ENCODE measurements around the gene HYAL1. TPM values are rescaled to one million over a fixed set of nuclear protein-coding genes. Genes with fewer than 3 reads are reported as not detected.
A peak's percentile ranks its signal among the peaks of the same experiment; 100 is the strongest.

Gene HYAL1
- total RNA-seq, 2 donors from 2014 or later: 9.0 to 15.2 TPM

DNA sequence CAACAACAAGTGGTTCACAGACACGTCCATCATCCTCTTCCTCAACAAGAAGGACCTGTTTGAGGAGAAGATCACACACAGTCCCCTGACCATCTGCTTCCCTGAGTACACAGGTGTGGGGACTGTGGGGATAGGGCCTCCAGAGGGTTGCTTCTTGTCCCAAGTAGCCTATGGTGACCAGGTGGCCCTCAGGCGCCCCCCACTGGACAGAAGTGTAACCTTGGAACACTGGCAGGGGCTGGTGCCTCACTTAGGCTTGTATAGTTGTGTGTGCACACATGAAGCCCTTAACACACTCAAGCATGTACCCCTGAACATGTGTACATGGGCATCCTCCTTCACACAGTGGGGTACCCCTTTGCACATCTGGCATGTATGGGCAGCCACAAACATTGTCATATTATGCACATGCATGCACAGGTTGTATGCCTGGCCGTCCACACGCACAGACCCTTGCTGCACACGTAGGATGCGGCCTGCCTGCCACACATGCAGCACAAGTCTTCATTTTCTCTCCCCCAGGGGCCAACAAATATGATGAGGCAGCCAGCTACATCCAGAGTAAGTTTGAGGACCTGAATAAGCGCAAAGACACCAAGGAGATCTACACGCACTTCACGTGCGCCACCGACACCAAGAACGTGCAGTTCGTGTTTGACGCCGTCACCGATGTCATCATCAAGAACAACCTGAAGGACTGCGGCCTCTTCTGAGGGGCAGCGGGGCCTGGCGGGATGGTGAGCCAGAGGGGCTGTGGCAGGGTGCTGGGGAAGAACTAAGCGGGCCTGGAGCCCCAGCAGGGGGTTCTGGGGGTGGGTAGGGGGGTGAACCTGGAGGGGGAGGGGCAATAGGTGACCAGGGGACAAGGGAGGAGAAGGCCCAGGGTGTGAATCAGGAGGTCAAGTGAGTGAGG is 46.1 kb downstream of the HYAL1 start:
- intact Hi-C loops (cut with DNase I): no loop called here
- peaks cover 4% of the 10 kb centered on the region for H3K4me1 ChIP-seq
- no peak overlapping the region for H3K4me3 ChIP-seq
- DNase-seq: peak; percentile 71
- H3K9me3 ChIP-seq: no peaks in the 10 kb centered on the region
- no peak overlapping the region for H3K27ac ChIP-seq
- H3K27me3 ChIP-seq: no peaks in the 10 kb centered on the region
- TF ChIP-seq, protein P1, sequence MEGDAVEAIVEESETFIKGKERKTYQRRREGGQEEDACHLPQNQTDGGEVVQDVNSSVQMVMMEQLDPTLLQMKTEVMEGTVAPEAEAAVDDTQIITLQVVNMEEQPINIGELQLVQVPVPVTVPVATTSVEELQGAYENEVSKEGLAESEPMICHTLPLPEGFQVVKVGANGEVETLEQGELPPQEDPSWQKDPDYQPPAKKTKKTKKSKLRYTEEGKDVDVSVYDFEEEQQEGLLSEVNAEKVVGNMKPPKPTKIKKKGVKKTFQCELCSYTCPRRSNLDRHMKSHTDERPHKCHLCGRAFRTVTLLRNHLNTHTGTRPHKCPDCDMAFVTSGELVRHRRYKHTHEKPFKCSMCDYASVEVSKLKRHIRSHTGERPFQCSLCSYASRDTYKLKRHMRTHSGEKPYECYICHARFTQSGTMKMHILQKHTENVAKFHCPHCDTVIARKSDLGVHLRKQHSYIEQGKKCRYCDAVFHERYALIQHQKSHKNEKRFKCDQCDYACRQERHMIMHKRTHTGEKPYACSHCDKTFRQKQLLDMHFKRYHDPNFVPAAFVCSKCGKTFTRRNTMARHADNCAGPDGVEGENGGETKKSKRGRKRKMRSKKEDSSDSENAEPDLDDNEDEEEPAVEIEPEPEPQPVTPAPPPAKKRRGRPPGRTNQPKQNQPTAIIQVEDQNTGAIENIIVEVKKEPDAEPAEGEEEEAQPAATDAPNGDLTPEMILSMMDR (IDR thresholded peaks at IDR 0.05): peak; percentile 59
- H3K36me3 ChIP-seq: peaks cover 8% of the 10 kb centered on the region
- H3K9ac ChIP-seq (ENCODE audit: low read depth in 2 of 2, low read length in 2 of 2): no peak overlapping the region

DNA sequence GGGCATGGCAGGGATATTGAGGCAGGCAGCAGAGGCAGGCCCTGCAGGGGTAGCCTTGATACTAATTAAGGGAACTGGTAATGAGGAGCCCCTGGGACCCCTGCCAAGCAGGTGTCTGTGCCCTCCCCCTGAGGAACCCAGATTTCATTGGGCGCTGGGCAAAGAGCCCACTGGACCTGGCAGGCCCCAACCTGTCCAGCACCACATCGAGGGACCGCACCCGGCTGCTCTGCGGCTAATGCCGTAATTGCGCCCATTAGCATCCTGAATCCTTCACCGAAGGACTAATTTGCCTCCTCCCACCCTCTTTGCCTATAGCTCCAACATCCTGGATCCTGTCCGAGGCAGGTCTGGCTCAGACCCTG is 48.1 kb downstream of the HYAL1 start:
- peaks cover 8% of the 10 kb centered on the region for H3K36me3 ChIP-seq
- H3K27ac ChIP-seq: peak overlapping the region; percentile 33
- H3K4me1 ChIP-seq: peaks cover 4% of the 10 kb centered on the region
- intact Hi-C loops (cut with DNase I): no loop called here
- DNase-seq: no peak
- H3K9ac ChIP-seq (ENCODE audit: low read depth in 2 of 2, low read length in 2 of 2): no peak overlapping the region
- H3K9me3 ChIP-seq: no peaks in the 10 kb centered on the region
- H3K4me3 ChIP-seq: no peak overlapping the region
- no peaks in the 10 kb centered on the region for H3K27me3 ChIP-seq
- TF ChIP-seq, protein P1 (IDR thresholded peaks at IDR 0.05): no peak

DNA sequence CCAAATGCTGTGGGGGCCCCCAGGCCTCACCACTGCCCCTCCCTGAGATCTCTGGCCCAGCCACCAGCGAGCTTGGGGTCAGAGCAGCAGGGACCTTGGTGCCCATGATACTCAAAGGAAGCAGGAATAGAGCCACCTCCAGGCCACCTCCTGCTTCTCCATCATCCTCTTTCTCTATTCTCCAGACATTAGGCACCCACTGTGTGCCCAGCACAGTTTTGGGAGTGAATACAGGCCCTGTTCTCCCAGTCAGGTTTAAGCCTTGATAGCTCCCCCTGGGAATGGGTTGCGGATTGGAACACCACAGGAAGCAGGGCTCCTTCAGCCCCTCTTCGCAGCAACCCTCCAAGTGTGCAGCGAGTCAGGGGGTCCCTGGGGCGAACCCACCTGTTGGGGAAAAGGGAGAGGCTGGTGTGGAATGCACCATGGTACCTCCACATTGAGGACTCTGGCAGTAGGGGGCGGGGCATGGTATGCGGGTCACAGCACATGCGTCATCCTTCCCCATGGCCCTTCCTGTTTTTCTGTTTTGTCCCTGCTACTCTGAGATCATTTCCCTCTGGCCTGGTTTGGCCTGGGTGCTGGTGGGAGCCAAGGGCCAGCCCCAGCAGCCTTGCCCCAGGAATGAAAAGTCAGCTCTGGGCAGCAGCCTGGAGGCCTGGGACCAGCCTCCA is 48.7 kb downstream of the HYAL1 start:
- Histone ChIP-seq H3K27me3 (no peaks in the 10 kb centered on the region), H3K9me3 (no peaks in the 10 kb centered on the region), H3K27ac (peak overlapping the region; percentile 33), H3K4me3 (no peak overlapping the region), H3K36me3 (peaks cover 8% of the 10 kb centered on the region), H3K4me1 (peaks cover 3% of the 10 kb centered on the region), H3K9ac (ENCODE audit: low read depth in 2 of 2, low read length in 2 of 2) (no peak overlapping the region)
- intact Hi-C loops (cut with DNase I): no loop called here
- TF ChIP-seq, protein P1 (IDR thresholded peaks at IDR 0.05): no peak
- no peak for DNase-seq

DNA sequence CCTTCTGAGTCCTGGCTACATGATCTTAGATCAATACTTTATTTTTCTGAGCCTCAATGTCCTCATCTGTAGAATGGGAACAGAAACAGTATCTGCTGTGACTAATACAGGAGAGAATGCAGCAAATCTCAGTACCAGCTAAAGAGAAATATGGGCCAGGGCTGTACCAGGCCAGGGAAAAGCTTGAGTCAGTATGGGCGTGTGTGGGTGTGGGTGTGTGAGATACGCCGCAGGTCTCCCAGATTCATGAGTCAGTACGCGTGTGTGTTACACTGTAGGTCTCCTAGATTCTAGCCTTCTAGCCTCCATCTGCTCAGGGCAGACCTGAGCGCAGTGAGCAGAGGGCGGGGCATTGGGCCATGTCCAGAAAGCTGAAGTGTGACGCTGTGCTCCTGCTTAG is 52.2 kb downstream of the HYAL1 start:
- Histone ChIP-seq H3K4me1 (peaks cover 4% of the 10 kb centered on the region), H3K36me3 (peaks cover 2% of the 10 kb centered on the region), H3K9ac (ENCODE audit: low read depth in 2 of 2, low read length in 2 of 2) (no peak overlapping the region), H3K27me3 (no peaks in the 10 kb centered on the region), H3K27ac (no peak overlapping the region), H3K4me3 (no peak overlapping the region), H3K9me3 (no peaks in the 10 kb centered on the region)
- DNase-seq: no peak
- TF ChIP-seq, protein P1 (IDR thresholded peaks at IDR 0.05): no peak
- intact Hi-C loops (cut with DNase I): no loop called here

DNA sequence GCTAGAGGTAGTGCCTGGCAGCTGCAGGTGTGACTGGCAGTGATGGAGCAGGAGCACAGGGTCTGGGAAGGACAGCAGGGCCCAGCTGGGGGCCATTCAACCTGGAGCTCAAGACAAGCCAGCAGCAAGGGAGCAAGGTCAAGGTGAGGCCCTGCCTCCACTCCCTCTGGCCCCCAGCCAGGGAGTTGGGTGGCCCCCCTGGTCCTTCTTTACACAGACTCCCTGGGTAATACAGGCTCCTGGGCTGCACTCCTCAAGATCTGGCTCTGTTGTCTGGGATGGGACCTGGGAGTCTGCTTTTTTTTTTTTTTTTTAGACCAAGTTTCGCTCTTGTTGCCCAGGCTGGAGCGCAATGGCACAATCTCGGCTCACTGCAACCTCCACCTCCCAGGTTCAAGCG is 52.9 kb downstream of the HYAL1 start:
- no peak overlapping the region for H3K9ac ChIP-seq (ENCODE audit: low read depth in 2 of 2, low read length in 2 of 2)
- H3K27ac ChIP-seq: no peak overlapping the region
- no peaks in the 10 kb centered on the region for H3K36me3 ChIP-seq
- no peak overlapping the region for H3K4me3 ChIP-seq
- intact Hi-C loops (cut with DNase I): no loop called here
- DNase-seq: no peak
- TF ChIP-seq, protein P1 (IDR thresholded peaks at IDR 0.05): no peak
- H3K9me3 ChIP-seq: no peaks in the 10 kb centered on the region
- no peaks in the 10 kb centered on the region for H3K27me3 ChIP-seq
- H3K4me1 ChIP-seq: peaks cover 9% of the 10 kb centered on the region

Other genes with a start within 250 kb of the HYAL1 start
- gene RBM5, start 214.7 kb downstream of the HYAL1 start, total RNA-seq: 100 to 1,000 TPM; 104 to 114 TPM
- 10 to 100 TPM; 14.7 to 24.0 TPM for gene SEMA3F, start 148.2 kb downstream of the HYAL1 start, total RNA-seq
- not detected for gene GNAT1, start 112.0 kb downstream of the HYAL1 start, total RNA-seq
- under 1 TPM; 0.24 to 0.40 TPM for gene SLC38A3, start 98.3 kb downstream of the HYAL1 start, total RNA-seq
- gene GNAI2, start 67.4 kb downstream of the HYAL1 start, total RNA-seq: 10 to 100 TPM; 48.7 to 77.4 TPM
- gene SEMA3B, start 34.4 kb downstream of the HYAL1 start, total RNA-seq: 10 to 100 TPM; 51.6 to 57.0 TPM
- not detected for gene LSMEM2, start 24.5 kb downstream of the HYAL1 start, total RNA-seq
- 100 to 1,000 TPM in 1 of 2 donors, 10 to 100 TPM in 1; 52.8 to 129 TPM for gene IFRD2, start 11.1 kb downstream of the HYAL1 start, total RNA-seq
- gene HYAL3, start 4.2 kb downstream of the HYAL1 start, total RNA-seq: 1 to 10 TPM; 2.5 to 4.2 TPM
- gene NAA80, start 4.2 kb downstream of the HYAL1 start, total RNA-seq: 1 to 10 TPM; 6.7 to 10.0 TPM
- gene HYAL2, start 19.2 kb upstream of the HYAL1 start, total RNA-seq: 10 to 100 TPM; 31.3 to 37.1 TPM
- 10 to 100 TPM; 26.1 to 39.5 TPM for gene TUSC2, start 24.6 kb upstream of the HYAL1 start, total RNA-seq
- gene RASSF1, start 37.3 kb upstream of the HYAL1 start, total RNA-seq: 10 to 100 TPM; 20.6 to 28.2 TPM
- 1 to 10 TPM in 1 of 2 donors, under 1 TPM in 1; 0.37 to 1.5 TPM for gene ZMYND10, start 42.2 kb upstream of the HYAL1 start, total RNA-seq
- gene NPRL2, start 47.2 kb upstream of the HYAL1 start, total RNA-seq: 10 to 100 TPM; 23.2 to 29.6 TPM
- 10 to 100 TPM; 30.9 to 46.2 TPM for gene CYB561D2, start 47.3 kb upstream of the HYAL1 start, total RNA-seq
- gene TMEM115, start 55.9 kb upstream of the HYAL1 start, total RNA-seq: 10 to 100 TPM; 42.1 to 45.0 TPM
- gene CACNA2D2, start 200.1 kb upstream of the HYAL1 start, total RNA-seq: 1 to 10 TPM; 2.4 to 3.3 TPM